Vagina (tissue), 2 donors: Measurements from ENCODE around the gene SPRED1.

Experiments
- CTCF ChIP-seq, 3 experiments: fragments of 450-650 bp in 2 of 3; fragments of 200-600 bp in 1 of 3; sonication (generic) in 1 of 3; IDR thresholded peaks; one replicate each; pipeline ENCODE4 v1.5.1; 2017 to 2019; ENCODE audit warnings: antibody characterized with exemption in 3 of 3, mild to moderate bottlenecking in 2 of 3, moderate library complexity in 2 of 3
- POLR2A ChIP-seq, 2 donors: fragments of 450-650 bp; IDR thresholded peaks; one replicate each; pipeline ENCODE4 v1.6.1; 2017; ENCODE audit warnings: antibody characterized with exemption in 2 of 2, mild to moderate bottlenecking in 2 of 2, moderate library complexity in 2 of 2

- no peak for TF ChIP-seq POLR2A (IDR thresholded peaks at IDR 0.05)
- no peak for TF ChIP-seq CTCF (IDR thresholded peaks at IDR 0.05)
Measured at GRCh38 chr15:38254051-38254883, 1.6 kb downstream of the SPRED1 start.
